Mesothelial cell of epicardium (in vitro differentiated cells): ENCODE results near the gene TVP23A. TPM values are rescaled to one million over a fixed set of nuclear protein-coding genes. Genes with fewer than 3 reads are reported as not detected.

Source experiments
- DNase-seq, 2 experiments: peaks; one replicate each; pipeline ENCODE4 v3.0.0; 2021; ENCODE audit warnings: low spot score in 2 of 2; ENCODE audit not compliant: unreplicated experiment in 2 of 2
- H3K27ac Mint-ChIP-seq: 2 replicates; pipeline ENCODE4 v1.8.0; 2021; ENCODE audit warnings: mixed read lengths
- H3K27me3 Mint-ChIP-seq: 2 replicates; pipeline ENCODE4 v1.8.0; 2021; ENCODE audit warnings: low read depth, mixed read lengths
- H3K36me3 Mint-ChIP-seq: 2 replicates; pipeline ENCODE4 v1.8.0; 2021; ENCODE audit warnings: mixed read lengths
- H3K4me1 Mint-ChIP-seq: 2 replicates; pipeline ENCODE4 v1.8.0; 2021; ENCODE audit warnings: mixed read lengths
- H3K4me3 Mint-ChIP-seq: 2 replicates; pipeline ENCODE4 v1.8.0; 2021; ENCODE audit warnings: mild to moderate bottlenecking, moderate library complexity, mixed read lengths
- H3K9me3 Mint-ChIP-seq: 2 replicates; pipeline ENCODE4 v1.8.0; 2021; ENCODE audit warnings: mixed read lengths
- CTCF ChIP-seq: fragments of 200-600 bp; sonication (generic); IDR thresholded peaks from one replicate; pipeline ENCODE4 v1.5.0; 2021; ENCODE audit warnings: antibody characterized with exemption; ENCODE audit not compliant: unreplicated experiment
- total RNA-seq: library from RNA; stranded (reverse); gene quantifications from 3 replicates; pipeline ENCODE4 v1.2.1, GENCODE V29; 2021

TVP23A gene
- total RNA-seq, 1 donor from 2014 or later, result 9.5 TPM

- no peak for DNase-seq
- no peak overlapping the region for H3K27ac Mint-ChIP-seq
- peaks cover 4% of the 10 kb centered on the region for H3K27me3 Mint-ChIP-seq
- H3K9me3 Mint-ChIP-seq, result no peaks in the 10 kb centered on the region
- H3K36me3 Mint-ChIP-seq, result no peaks in the 10 kb centered on the region
- H3K4me1 Mint-ChIP-seq, result peaks cover 5% of the 10 kb centered on the region
- TF ChIP-seq CTCF, result no peak
- H3K4me3 Mint-ChIP-seq, result peak overlapping the region; percentile 71
Measured at GRCh38 chr16:10817514-10817913, 1.1 kb downstream of the TVP23A start.

DNA sequence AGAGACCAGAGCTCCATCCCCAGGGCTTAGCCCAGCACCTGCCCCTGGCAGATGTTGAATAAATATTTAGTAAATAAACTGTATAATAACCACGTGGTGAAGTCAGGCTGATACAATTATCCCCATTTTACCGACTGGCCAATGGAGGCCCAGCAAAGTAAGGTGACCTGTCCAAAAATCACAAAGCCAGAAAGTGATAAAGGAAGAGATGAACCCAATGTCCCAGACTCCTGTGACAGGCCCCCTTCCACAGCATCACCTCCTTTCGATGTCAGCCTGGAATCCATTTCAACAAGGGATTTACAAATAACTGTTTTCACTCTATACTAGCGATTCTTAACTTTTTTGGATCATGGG is 5.5 kb downstream of the TVP23A start:
- no peak overlapping the region for H3K27ac Mint-ChIP-seq
- peaks cover 9% of the 10 kb centered on the region for H3K9me3 Mint-ChIP-seq
- H3K36me3 Mint-ChIP-seq, result peaks cover 10% of the 10 kb centered on the region
- TF ChIP-seq CTCF, result no peak
- no peak for DNase-seq
- no peak overlapping the region for H3K4me3 Mint-ChIP-seq
- H3K27me3 Mint-ChIP-seq, result peaks cover 4% of the 10 kb centered on the region
- H3K4me1 Mint-ChIP-seq, result peaks cover 5% of the 10 kb centered on the region

DNA sequence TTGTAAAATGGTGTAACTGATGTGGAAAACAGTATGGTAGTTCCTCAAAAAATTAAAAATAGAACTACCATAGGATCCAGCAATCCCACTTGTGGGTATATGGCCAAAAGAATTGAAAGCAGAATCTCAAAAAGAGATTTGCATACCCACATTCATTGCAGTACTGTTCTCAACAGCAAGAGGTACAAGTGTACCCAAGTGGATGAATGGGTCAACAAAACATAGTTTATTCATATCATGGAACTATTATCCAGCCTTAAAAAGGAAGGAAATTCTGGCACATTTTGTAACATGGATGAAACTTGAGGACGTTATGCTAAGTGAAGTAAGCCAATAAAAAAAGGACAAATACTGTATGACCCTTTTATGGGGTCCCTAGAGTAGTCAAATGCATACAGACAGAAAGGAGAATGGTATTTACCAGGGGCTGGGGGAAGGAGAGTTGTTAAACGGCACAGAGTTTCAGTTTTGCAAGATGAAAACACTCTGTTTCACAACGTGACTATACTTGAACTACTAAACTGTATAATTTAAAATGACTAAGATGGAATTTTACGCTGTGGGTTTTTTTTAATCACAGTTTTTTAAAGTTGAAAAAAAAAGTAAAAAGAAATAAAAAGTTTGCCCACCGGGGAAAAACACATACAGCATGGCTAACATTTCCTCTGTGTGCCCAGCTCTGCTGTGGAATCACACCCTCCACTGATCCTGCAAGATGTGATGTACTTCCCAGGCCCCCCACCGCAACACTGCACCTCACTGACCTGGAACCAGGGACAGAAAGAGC is 6.1 kb downstream of the TVP23A start:
- DNase-seq, result no peak
- TF ChIP-seq CTCF, result peak; percentile 17
- peaks cover 9% of the 10 kb centered on the region for H3K9me3 Mint-ChIP-seq
- H3K4me1 Mint-ChIP-seq, result peaks cover under 1% of the 10 kb centered on the region
- H3K36me3 Mint-ChIP-seq, result peaks cover 10% of the 10 kb centered on the region
- no peak overlapping the region for H3K4me3 Mint-ChIP-seq
- peaks cover under 1% of the 10 kb centered on the region for H3K27me3 Mint-ChIP-seq
- no peak overlapping the region for H3K27ac Mint-ChIP-seq

GRCh38 chr16:10809706-10810105 is 8.9 kb downstream of the TVP23A start:
- no peaks in the 10 kb centered on the region for H3K27me3 Mint-ChIP-seq
- TF ChIP-seq CTCF, result no peak
- no peak overlapping the region for H3K27ac Mint-ChIP-seq
- DNase-seq, result no peak
- H3K36me3 Mint-ChIP-seq, result peaks cover 10% of the 10 kb centered on the region
- H3K9me3 Mint-ChIP-seq, result peaks cover 9% of the 10 kb centered on the region
- H3K4me3 Mint-ChIP-seq, result no peak overlapping the region
- H3K4me1 Mint-ChIP-seq, result peaks cover 6% of the 10 kb centered on the region

DNA sequence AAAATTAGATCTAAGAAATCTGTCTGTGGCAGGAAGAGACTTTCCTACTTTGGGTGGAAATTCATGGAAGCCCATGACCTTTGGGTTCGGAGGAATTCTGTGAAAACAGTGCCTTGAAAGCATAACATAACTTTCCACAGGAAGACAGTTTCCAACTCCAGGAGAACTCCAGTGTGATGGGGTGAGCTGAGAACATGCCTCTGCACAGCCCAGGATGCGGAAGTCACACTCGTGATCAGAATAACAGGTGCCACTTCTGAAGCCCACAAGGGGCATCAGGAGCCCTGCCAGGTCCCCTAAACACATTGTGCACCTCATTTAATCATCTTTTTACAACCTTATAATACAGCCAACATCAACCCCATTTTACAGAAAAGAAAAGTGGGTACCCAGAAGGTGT is 9.7 kb downstream of the TVP23A start:
- Mint-ChIP-seq H3K4me3 (no peak overlapping the region), H3K4me1 (peaks cover 6% of the 10 kb centered on the region), H3K27me3 (no peaks in the 10 kb centered on the region), H3K9me3 (peaks cover 9% of the 10 kb centered on the region), H3K36me3 (peaks cover 10% of the 10 kb centered on the region), H3K27ac (no peak overlapping the region)
- no peak for DNase-seq
- TF ChIP-seq CTCF, result no peak

GRCh38 chr16:10808218-10808617 is 10.4 kb downstream of the TVP23A start:
- no peaks in the 10 kb centered on the region for H3K27me3 Mint-ChIP-seq
- no peak overlapping the region for H3K4me3 Mint-ChIP-seq
- no peak for TF ChIP-seq CTCF

More at GRCh38 chr16:10808218-10808617, 10.4 kb downstream of the TVP23A start:
- Mint-ChIP-seq H3K9me3 (peaks cover 9% of the 10 kb centered on the region), H3K27ac (no peak overlapping the region), H3K4me1 (peaks cover 6% of the 10 kb centered on the region), H3K36me3 (peaks cover 10% of the 10 kb centered on the region)
- DNase-seq, result no peak
